Measurements from ENCODE around the gene ADAMTS6. TPM values are rescaled to one million over a fixed set of nuclear protein-coding genes. Genes with fewer than 3 reads are reported as not detected.

Gene ADAMTS6, protein sequence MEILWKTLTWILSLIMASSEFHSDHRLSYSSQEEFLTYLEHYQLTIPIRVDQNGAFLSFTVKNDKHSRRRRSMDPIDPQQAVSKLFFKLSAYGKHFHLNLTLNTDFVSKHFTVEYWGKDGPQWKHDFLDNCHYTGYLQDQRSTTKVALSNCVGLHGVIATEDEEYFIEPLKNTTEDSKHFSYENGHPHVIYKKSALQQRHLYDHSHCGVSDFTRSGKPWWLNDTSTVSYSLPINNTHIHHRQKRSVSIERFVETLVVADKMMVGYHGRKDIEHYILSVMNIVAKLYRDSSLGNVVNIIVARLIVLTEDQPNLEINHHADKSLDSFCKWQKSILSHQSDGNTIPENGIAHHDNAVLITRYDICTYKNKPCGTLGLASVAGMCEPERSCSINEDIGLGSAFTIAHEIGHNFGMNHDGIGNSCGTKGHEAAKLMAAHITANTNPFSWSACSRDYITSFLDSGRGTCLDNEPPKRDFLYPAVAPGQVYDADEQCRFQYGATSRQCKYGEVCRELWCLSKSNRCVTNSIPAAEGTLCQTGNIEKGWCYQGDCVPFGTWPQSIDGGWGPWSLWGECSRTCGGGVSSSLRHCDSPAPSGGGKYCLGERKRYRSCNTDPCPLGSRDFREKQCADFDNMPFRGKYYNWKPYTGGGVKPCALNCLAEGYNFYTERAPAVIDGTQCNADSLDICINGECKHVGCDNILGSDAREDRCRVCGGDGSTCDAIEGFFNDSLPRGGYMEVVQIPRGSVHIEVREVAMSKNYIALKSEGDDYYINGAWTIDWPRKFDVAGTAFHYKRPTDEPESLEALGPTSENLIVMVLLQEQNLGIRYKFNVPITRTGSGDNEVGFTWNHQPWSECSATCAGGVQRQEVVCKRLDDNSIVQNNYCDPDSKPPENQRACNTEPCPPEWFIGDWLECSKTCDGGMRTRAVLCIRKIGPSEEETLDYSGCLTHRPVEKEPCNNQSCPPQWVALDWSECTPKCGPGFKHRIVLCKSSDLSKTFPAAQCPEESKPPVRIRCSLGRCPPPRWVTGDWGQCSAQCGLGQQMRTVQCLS (N-terminal part only)
- 10 to 100 TPM in 1 of 2 donors, under 1 TPM in 1; 0.91 to 20.7 TPM for total RNA-seq

DNA sequence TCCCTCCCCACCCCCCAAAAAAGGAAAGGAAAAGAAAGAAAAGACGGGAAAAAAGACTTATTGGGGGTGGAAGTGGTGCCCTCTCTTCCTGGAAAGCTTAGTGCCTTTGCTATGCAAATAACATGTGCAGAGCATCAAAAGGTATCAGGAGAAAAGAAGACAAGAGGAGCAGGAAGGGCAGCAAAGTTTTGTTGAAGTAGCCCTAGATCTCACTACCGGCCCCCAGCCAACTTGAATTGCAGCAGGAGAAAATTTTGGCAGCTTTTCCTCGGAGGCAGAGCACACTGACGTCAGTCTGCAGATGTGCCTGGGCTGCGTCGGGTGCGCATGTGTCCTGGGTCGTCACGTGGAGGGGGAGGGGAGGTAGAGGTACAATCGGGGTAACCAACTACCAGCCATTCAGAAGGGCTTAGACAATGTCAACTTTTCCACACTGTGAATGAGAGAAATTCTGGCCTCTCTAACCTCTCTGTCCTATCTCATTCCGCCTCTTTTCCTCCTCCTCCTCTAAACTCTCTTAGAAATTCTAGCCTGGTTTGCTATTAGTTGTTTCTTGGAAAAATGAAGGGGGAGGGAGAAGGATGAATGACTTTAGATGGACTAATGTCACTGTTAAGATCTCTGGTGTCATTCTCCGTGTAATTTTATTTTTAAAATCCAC, at the start of gene ADAMTS6:
Gene ADAMTS6, minus strand, starts transcription at position 286 of the 661 bp plus-strand sequence. CDS start 8,247 bp downstream, outside the sequence.
- H3K9me3 ChIP-seq, result no peaks in the 10 kb centered on the region
- H3K4me3 ChIP-seq, result peak within 1 kb of the TSS; percentile 30 to 44
- H3K36me3 ChIP-seq, result no peaks in the 10 kb centered on the region
- H3K4me1 ChIP-seq (replicated peaks), result peaks cover 2% of the 10 kb centered on the region
- peak within 1 kb of the TSS; percentile 87 to 93 for H3K27ac ChIP-seq
- TF ChIP-seq POLR2AphosphoS5 (IDR thresholded peaks at IDR 0.05), result peak; percentile 91
- TF ChIP-seq, protein P1, sequence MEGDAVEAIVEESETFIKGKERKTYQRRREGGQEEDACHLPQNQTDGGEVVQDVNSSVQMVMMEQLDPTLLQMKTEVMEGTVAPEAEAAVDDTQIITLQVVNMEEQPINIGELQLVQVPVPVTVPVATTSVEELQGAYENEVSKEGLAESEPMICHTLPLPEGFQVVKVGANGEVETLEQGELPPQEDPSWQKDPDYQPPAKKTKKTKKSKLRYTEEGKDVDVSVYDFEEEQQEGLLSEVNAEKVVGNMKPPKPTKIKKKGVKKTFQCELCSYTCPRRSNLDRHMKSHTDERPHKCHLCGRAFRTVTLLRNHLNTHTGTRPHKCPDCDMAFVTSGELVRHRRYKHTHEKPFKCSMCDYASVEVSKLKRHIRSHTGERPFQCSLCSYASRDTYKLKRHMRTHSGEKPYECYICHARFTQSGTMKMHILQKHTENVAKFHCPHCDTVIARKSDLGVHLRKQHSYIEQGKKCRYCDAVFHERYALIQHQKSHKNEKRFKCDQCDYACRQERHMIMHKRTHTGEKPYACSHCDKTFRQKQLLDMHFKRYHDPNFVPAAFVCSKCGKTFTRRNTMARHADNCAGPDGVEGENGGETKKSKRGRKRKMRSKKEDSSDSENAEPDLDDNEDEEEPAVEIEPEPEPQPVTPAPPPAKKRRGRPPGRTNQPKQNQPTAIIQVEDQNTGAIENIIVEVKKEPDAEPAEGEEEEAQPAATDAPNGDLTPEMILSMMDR (IDR thresholded peaks at IDR 0.05), result no peak
- no peak for TF ChIP-seq POLR2A (IDR thresholded peaks at IDR 0.05)
- DNase-seq (ENCODE audit: low spot score), result peak; percentile 88
- WGBS, result 0% methylated on average over 12 of the region's 12 CpGs
- no peaks in the 10 kb centered on the region for H3K27me3 ChIP-seq (replicated peaks; ENCODE audit: insufficient read depth)
- intact Hi-C loops (cut with DNase I), result loop anchor here (2.0 to 5.0 kb wide), 4 partner anchors 381 to 849 kb away; no protein-coding TSS in a partner anchor

DNA sequence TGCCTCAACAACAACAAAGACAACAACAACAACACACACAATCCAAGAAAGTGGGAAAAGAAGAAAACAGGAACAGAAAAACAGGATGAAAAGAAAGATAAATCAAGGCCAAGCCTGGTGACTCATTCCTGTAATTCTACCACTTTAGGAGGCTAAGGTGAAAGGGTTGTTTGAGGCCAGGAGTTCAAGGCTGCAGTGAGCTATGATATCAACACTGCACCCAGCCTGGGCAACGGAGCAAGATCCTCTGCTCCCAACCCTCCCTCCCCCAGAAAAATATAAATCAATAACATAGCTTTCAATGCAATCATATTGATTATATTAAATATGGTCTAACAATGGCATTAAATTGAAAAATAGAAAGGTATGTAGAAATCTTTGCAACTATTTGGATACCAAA, 49.2 kb upstream of the ADAMTS6 start:
- H3K27ac ChIP-seq, result no peak overlapping the region
- H3K4me3 ChIP-seq, result no peak overlapping the region
- no peaks in the 10 kb centered on the region for H3K27me3 ChIP-seq (replicated peaks; ENCODE audit: insufficient read depth)
- no peaks in the 10 kb centered on the region for H3K36me3 ChIP-seq
- 88% methylated on average over 1 of the region's 1 CpG for WGBS
- no peaks in the 10 kb centered on the region for H3K4me1 ChIP-seq (replicated peaks)
- TF ChIP-seq, protein P1 (IDR thresholded peaks at IDR 0.05), result no peak
- TF ChIP-seq POLR2A (IDR thresholded peaks at IDR 0.05), result no peak
- TF ChIP-seq POLR2AphosphoS5 (IDR thresholded peaks at IDR 0.05), result no peak
- no peaks in the 10 kb centered on the region for H3K9me3 ChIP-seq
- no peak for DNase-seq (ENCODE audit: low spot score)
- intact Hi-C loops (cut with DNase I), result no loop called here

GRCh38 chr5:65525726-65526125, 44.0 kb upstream of the ADAMTS6 start:
- 90% methylated on average over 3 of the region's 3 CpGs for WGBS
- H3K9me3 ChIP-seq, result no peaks in the 10 kb centered on the region
- no peaks in the 10 kb centered on the region for H3K36me3 ChIP-seq
- no peaks in the 10 kb centered on the region for H3K4me1 ChIP-seq (replicated peaks)
- no peaks in the 10 kb centered on the region for H3K27me3 ChIP-seq (replicated peaks; ENCODE audit: insufficient read depth)
- no peak overlapping the region for H3K4me3 ChIP-seq
- no peak overlapping the region for H3K27ac ChIP-seq
- intact Hi-C loops (cut with DNase I), result no loop called here
- no peak for DNase-seq (ENCODE audit: low spot score)
- TF ChIP-seq POLR2A (IDR thresholded peaks at IDR 0.05), result no peak
- TF ChIP-seq, protein P1 (IDR thresholded peaks at IDR 0.05), result no peak
- no peak for TF ChIP-seq POLR2AphosphoS5 (IDR thresholded peaks at IDR 0.05)

DNA sequence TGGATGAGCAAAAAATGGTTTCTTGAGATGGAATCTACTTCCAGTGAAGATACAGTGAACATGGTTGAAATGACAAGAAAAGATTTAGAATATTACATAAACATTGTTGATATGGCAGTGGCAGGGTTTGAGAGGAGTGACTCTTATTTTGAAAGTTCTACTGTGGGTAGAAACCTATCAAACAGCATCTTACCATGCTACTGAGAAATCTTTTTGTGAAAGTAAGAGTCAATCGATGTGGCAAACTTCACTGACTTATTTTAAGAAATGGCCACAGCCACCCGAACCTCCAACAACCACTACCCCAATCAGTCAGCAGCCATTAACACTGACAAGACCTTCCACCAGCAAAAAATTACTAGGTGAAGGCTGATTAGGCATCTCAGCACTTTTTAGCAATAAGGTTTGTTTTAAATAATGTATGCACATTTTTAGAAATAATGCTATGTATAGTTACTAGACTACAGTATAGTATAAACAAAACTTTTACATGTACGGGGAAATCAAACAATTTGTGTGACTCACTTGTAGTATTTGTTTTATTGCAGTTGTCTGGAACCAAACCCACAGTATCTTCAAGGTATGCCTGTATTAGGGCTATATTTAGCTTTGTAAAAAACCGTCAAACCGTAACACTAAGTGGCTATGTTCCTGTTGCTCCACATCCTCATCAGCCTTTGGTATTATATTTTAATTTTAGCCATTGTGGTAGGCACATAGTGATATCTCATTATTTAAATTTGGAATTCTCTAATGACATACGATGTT, 30.6 kb upstream of the ADAMTS6 start:
- no peak for TF ChIP-seq POLR2A (IDR thresholded peaks at IDR 0.05)
- TF ChIP-seq POLR2AphosphoS5 (IDR thresholded peaks at IDR 0.05), result no peak
- TF ChIP-seq, protein P1 (IDR thresholded peaks at IDR 0.05), result no peak
- Histone ChIP-seq H3K4me3 (no peak overlapping the region), H3K9me3 (no peaks in the 10 kb centered on the region), H3K4me1 (replicated peaks) (no peaks in the 10 kb centered on the region), H3K27me3 (replicated peaks; ENCODE audit: insufficient read depth) (no peaks in the 10 kb centered on the region), H3K27ac (no peak overlapping the region), H3K36me3 (no peaks in the 10 kb centered on the region)
- WGBS, result 67% methylated on average over 6 of the region's 6 CpGs
- no peak for DNase-seq (ENCODE audit: low spot score)
- intact Hi-C loops (cut with DNase I), result no loop called here
